IPS-NIHi11 (cell line): ENCODE results near the gene KIRREL1.

Experiments
- DNase-seq: peaks from one replicate; pipeline ENCODE4 v3.0.0; 2012; ENCODE audit warnings: mixed read lengths, low spot score

KIRREL1 gene

GRCh38 chr1:157993147-157993917, at the start of gene KIRREL1:
TSS of gene KIRREL1 (plus strand) at chr1:157993645. CDS start at chr1:157993677, 32 bp downstream.
- peak; percentile 75 for DNase-seq

GRCh38 chr1:157944663-157945280, 48.7 kb upstream of the KIRREL1 start:
- no peak for DNase-seq

GRCh38 chr1:157948312-157949073, 45.0 kb upstream of the KIRREL1 start:
- DNase-seq = peak; percentile 43

- no peak for DNase-seq
Observed at GRCh38 chr1:157949074-157949354, 44.4 kb upstream of the KIRREL1 start.

- no peak for DNase-seq
Observed at GRCh38 chr1:157951230-157951629, 42.2 kb upstream of the KIRREL1 start.

- no peak for DNase-seq
Observed at GRCh38 chr1:157952601-157953000, 40.8 kb upstream of the KIRREL1 start.

- DNase-seq = no peak
Observed at GRCh38 chr1:157955221-157955620, 38.2 kb upstream of the KIRREL1 start.

GRCh38 chr1:157955857-157956256, 37.6 kb upstream of the KIRREL1 start:
- no peak for DNase-seq

- no peak for DNase-seq
Observed at GRCh38 chr1:157956732-157957131, 36.7 kb upstream of the KIRREL1 start.

- DNase-seq = no peak
Observed at GRCh38 chr1:157958263-157958662, 35.2 kb upstream of the KIRREL1 start.

GRCh38 chr1:157959750-157960149, 33.7 kb upstream of the KIRREL1 start:
- DNase-seq = no peak

- no peak for DNase-seq
Observed at GRCh38 chr1:157960773-157961172, 32.7 kb upstream of the KIRREL1 start.

- DNase-seq = no peak
Observed at GRCh38 chr1:157961805-157962762, 31.4 kb upstream of the KIRREL1 start.

- DNase-seq = peak; percentile 81
Observed at GRCh38 chr1:157963713-157964112, 29.7 kb upstream of the KIRREL1 start.

- DNase-seq = no peak
Observed at GRCh38 chr1:157965584-157965983, 27.9 kb upstream of the KIRREL1 start.

- no peak for DNase-seq
Observed at GRCh38 chr1:157966031-157966537, 27.4 kb upstream of the KIRREL1 start.

- no peak for DNase-seq
Observed at GRCh38 chr1:157967205-157967604, 26.2 kb upstream of the KIRREL1 start.

GRCh38 chr1:157968508-157968907, 24.9 kb upstream of the KIRREL1 start:
- DNase-seq = no peak

- no peak for DNase-seq
Observed at GRCh38 chr1:157968946-157969345, 24.5 kb upstream of the KIRREL1 start.

- peak; percentile 71 for DNase-seq
Observed at GRCh38 chr1:157969697-157970485, 23.6 kb upstream of the KIRREL1 start.

GRCh38 chr1:157971769-157972168, 21.7 kb upstream of the KIRREL1 start:
- no peak for DNase-seq
